GM12878 (cell line): ENCODE data around the gene ULK4. TPM values are rescaled to one million over a fixed set of nuclear protein-coding genes. Genes with fewer than 3 reads are reported as not detected.

ENCODE experiments used
- CHD2 ChIP-seq: IDR thresholded peaks from 2 replicates; pipeline ENCODE4 v1.6.1; 2011; ENCODE audit warnings: low read depth, low read length, improper control_type of control experiment, borderline replicate concordance
- CHD4 ChIP-seq: fragments of 200-600 bp; sonication (generic); IDR thresholded peaks from 2 replicates; pipeline ENCODE4 v1.6.1; 2016; ENCODE audit warnings: mild to moderate bottlenecking
- IKZF1 ChIP-seq: fragments of 450-650 bp; conservative IDR thresholded peaks from 2 replicates; pipeline ENCODE4 v1.6.1; 2017; ENCODE audit warnings: antibody characterized with exemption, mild to moderate bottlenecking
- MEF2B ChIP-seq: fragments of 450-650 bp; IDR thresholded peaks from 2 replicates; pipeline ENCODE4 v1.6.1; 2018; ENCODE audit warnings: mild to moderate bottlenecking, moderate library complexity; ENCODE audit not compliant: partially characterized antibody, poor library complexity, severe bottlenecking
- SUPT20H ChIP-seq: IDR thresholded peaks from 2 replicates; pipeline ENCODE4 v1.6.1; 2011; ENCODE audit warnings: low read depth, mild to moderate bottlenecking, low read length, moderate library complexity, borderline replicate concordance; ENCODE audit not compliant: control insufficient read depth
- ZBED1 ChIP-seq: IDR thresholded peaks from 2 replicates; pipeline ENCODE4 v1.6.1; 2016; ENCODE audit warnings: borderline replicate concordance
- ZSCAN29 ChIP-seq: fragments of 450-650 bp; IDR thresholded peaks from 2 replicates; pipeline ENCODE4 v1.6.1; 2017; ENCODE audit warnings: mild to moderate bottlenecking, moderate library complexity
- polyA plus RNA-seq, 11 experiments: library from polyadenylated mRNA; depleted of rRNA in 4 of 11; unstranded in 6 of 11; stranded (reverse) in 5 of 11; fragments of >200 nt; fragmentation: Nextera tagmentation in 4 of 11; fragmentation: Illumina TruSeq in 1 of 11; extraction: Ambion mirVana in 4 of 11; extraction: Trizol in 1 of 11; gene quantifications; 1 replicate in 1 of 11; 2 replicates in 10 of 11; pipeline versions ENCODE4 v1.2.1 to v1.2.3, GENCODE V29; 2011 to 2016; ENCODE audit warnings: inconsistent platforms in 2 of 11, missing spikeins in 2 of 11, low read depth in 1 of 11
- total RNA-seq, 4 experiments: library from RNA; depleted of rRNA in 3 of 4; stranded (reverse); fragments of >200 nt in 3 of 4; fragmentation: Illumina TruSeq in 1 of 4; extraction: Trizol in 1 of 4; gene quantifications; 2 replicates each; pipeline versions ENCODE4 v1.2.1 to v1.2.3, GENCODE V29; 2013 to 2021
- TF ChIP-seq, protein P1 (sequence below): fragments of 450-650 bp; IDR thresholded peaks from 2 replicates; pipeline ENCODE4 v1.6.1; 2017; ENCODE audit warnings: mild to moderate bottlenecking, low read depth, inconsistent platforms; ENCODE audit not compliant: poor library complexity, severe bottlenecking
- TF ChIP-seq, protein P2 (sequence below): IDR thresholded peaks from 2 replicates; pipeline ENCODE4 v1.6.1; 2012; ENCODE audit warnings: mild to moderate bottlenecking, low read depth, low read length

ULK4 gene
- total and polyA plus RNA-seq, 10 of the 15 experiments (the other 5 are each of a cell fraction or from before 2014, with no cell fraction given) = 3.5 to 7.6 (median 6.3) TPM

DNA sequence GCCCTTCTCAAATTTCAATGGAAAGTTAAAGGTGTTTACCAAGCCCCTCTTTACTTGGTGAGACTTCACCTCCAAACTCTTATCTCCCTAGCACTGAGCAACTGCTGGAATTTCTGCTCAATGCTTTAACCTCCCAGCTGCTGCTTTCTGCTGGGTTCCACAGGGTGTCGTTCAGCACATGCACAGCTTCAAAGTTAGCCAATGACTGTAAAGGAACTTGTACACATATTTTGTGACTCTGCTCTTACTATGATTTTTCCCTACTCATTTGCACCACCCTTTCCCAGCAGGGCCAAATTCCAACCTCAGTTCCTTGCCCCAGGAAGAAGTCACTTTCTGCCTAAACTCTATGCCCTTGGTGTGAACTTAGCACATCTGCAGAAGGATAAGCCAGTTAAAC is 89.7 kb downstream of the ULK4 start (continued):
- TF ChIP-seq, protein P1, sequence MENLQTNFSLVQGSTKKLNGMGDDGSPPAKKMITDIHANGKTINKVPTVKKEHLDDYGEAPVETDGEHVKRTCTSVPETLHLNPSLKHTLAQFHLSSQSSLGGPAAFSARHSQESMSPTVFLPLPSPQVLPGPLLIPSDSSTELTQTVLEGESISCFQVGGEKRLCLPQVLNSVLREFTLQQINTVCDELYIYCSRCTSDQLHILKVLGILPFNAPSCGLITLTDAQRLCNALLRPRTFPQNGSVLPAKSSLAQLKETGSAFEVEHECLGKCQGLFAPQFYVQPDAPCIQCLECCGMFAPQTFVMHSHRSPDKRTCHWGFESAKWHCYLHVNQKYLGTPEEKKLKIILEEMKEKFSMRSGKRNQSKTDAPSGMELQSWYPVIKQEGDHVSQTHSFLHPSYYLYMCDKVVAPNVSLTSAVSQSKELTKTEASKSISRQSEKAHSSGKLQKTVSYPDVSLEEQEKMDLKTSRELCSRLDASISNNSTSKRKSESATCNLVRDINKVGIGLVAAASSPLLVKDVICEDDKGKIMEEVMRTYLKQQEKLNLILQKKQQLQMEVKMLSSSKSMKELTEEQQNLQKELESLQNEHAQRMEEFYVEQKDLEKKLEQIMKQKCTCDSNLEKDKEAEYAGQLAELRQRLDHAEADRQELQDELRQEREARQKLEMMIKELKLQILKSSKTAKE = no peak
- TF ChIP-seq CHD4 (no peak), ZBED1 (no peak), MEF2B (no peak), SUPT20H (no peak), IKZF1 (no peak), CHD2 (no peak), ZSCAN29 (no peak)
- TF ChIP-seq, protein P2, sequence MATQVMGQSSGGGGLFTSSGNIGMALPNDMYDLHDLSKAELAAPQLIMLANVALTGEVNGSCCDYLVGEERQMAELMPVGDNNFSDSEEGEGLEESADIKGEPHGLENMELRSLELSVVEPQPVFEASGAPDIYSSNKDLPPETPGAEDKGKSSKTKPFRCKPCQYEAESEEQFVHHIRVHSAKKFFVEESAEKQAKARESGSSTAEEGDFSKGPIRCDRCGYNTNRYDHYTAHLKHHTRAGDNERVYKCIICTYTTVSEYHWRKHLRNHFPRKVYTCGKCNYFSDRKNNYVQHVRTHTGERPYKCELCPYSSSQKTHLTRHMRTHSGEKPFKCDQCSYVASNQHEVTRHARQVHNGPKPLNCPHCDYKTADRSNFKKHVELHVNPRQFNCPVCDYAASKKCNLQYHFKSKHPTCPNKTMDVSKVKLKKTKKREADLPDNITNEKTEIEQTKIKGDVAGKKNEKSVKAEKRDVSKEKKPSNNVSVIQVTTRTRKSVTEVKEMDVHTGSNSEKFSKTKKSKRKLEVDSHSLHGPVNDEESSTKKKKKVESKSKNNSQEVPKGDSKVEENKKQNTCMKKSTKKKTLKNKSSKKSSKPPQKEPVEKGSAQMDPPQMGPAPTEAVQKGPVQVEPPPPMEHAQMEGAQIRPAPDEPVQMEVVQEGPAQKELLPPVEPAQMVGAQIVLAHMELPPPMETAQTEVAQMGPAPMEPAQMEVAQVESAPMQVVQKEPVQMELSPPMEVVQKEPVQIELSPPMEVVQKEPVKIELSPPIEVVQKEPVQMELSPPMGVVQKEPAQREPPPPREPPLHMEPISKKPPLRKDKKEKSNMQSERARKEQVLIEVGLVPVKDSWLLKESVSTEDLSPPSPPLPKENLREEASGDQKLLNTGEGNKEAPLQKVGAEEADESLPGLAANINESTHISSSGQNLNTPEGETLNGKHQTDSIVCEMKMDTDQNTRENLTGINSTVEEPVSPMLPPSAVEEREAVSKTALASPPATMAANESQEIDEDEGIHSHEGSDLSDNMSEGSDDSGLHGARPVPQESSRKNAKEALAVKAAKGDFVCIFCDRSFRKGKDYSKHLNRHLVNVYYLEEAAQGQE = no peak
